Head of caudate nucleus (tissue), 42 donors: ENCODE data around the gene MAP3K20.
"Not testable (repeated sequence)": the region's sequence is repeated elsewhere in the genome, so short reads cannot be mapped to it uniquely, and the experiment has no call there.

Source experiments
- DNase-seq, 42 donors: peaks; one replicate each; pipeline versions ENCODE4 v3.0.0 to v3.0.0-alpha.2; 2020 to 2021; ENCODE audit warnings: mixed read lengths in 7 of 42
- intact Hi-C: fragments of 100-400 bp; cut with DNase I; formaldehyde crosslinking; loops from one replicate; pipeline ENCODE4 v1.15.0; 2022

The MAP3K20 gene

DNA sequence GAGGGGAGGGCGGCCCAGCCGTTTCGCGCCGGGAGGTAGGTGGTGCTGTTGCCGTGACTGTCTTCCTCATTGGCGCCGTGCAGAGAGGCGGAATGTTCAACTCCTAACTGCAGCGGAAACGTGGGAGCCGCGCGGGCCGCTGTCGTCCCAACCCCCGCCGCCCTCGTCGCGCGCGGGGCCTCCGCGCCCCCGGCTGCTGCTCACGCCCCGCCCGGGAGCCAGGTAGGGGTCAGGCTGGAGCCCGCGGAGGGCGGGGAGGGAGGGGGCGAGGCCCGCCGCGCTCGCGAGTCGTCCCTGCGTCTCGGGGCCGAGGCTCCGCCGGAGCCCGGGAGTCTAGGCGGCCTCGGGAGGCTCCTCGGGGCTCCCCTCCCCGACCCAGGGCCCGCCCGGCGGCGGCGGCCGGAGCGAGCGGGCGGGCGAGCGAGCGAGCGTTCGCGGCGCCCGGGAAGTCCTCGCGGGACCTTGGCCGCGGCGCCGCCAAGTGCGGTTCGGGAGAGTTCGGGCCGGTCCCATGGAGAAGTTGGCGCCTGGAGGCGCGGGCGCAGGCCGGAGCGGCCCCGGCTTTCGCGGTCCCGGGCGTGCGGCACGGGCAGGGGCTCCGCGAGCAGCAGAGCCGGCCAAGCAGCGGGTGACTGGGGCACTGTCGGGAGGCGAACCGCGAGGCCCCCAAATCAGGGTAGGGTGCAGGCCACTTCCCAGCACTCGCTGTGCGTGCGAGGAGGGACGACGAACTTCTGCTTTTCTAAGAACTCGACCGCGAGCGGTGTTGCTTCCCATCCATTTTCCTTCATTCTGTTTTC lies at the start of gene MAP3K20:
Gene MAP3K20, plus strand, starts transcription at position 66 of the 800 bp plus-strand sequence. CDS start 15,186 bp downstream, outside the sequence.
- intact Hi-C loops = no loop called here
- peak; percentile 36 to 89 (median 68) for DNase-seq

DNA sequence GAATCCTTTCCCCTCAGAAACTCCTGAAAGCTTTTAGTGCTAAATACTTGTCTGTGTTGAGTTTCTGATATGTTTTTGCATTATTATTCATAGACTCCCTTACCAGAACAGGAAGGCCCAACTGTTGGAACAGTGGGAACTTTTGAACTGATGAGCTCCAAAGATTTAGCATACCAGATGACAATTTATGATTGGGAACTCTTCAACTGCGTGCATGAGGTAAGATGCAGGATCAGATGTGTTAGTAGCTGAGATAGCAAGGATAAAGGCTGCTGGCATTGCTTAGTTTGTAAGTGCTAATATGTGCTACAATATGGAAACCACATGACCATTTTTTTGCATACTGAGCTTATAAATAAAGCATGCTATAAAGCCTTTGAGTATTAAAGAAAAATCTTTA lies 49.2 kb upstream of the MAP3K20 start:
- DNase-seq = no peak
- intact Hi-C loops = loop anchor here (5.0 kb wide), 1 partner anchor 186 kb away; no protein-coding TSS in a partner anchor

- DNase-seq = peak; percentile 39 to 95 (median 86)
- intact Hi-C loops = loop anchor here (5.0 kb wide), 1 partner anchor 185 kb away; no protein-coding TSS in a partner anchor
These were observed 48.2 kb upstream of the MAP3K20 start for GRCh38 chr2:173027181-173028128.

GRCh38 chr2:173028141-173028540 lies 47.5 kb upstream of the MAP3K20 start:
- intact Hi-C loops = loop anchor here (5.0 kb wide), 1 partner anchor 184 kb away; no protein-coding TSS in a partner anchor
- no peak for DNase-seq

- DNase-seq = no peak
- intact Hi-C loops = loop anchor here (5.0 kb wide), 1 partner anchor 184 kb away; no protein-coding TSS in a partner anchor
These were observed 47.0 kb upstream of the MAP3K20 start for GRCh38 chr2:173028671-173029070.

DNA sequence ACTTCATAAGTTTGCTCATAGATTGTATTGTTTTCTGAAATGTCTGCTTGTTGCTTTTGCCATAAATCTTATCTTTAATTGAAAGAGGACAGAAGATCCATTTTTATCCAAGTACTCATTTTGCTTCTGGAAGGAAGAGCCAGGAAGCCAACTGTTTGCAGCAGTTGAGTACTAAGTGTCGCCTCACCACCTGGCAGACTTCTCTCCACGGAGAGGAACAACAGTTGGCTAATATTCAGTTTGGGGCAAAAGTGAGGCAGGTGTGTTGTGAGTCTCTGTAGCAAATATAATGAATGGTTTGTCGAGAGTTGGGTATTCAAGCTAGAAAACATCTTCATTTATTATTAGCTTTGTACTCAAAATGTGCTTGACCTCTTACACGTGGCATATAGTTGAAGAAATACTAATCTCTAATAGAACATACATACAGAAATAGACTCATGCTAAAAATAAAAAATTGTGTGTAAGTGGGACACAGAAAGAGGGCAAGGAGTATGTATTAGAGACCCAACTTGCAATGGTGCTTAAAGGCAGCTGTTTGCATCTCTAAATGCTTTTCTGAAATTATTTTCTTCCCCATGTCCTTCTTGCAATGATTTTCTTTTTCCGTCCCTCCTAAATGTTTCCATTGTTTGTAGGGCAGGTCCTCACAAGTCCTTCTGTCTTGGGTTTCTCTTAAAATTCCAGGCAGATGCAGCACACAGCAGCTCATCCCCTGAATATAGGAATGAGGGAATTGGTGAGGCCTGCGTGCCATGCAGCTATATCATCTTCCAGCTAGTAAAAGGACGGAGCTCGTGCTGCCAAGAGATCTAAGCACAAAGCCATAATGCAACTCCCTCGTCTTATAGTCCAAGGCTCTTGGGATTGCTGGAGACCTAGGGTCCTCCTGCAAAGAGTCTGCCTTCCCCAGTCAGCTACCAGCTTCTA lies 44.8 kb upstream of the MAP3K20 start:
- intact Hi-C loops = no loop called here
- no peak for DNase-seq

DNA sequence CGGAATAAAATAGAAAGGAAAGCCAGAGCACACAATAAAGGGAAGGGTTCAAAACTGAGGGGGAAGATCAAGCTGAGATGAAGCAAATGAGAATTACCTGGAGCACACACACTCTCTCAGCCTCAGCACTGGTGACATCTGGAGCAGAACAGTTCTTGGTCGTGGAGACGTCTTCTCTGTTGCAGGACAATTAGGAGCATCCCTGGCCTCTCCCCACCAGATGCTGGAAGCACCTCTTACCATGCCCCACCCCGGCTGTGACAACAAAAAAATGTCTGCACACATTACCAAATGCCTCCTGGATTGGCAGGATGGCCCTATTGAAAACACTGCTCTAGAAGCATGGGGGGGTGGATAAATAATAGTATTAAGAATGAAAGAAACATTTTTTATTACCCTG lies 43.6 kb upstream of the MAP3K20 start:
- intact Hi-C loops = no loop called here
- DNase-seq = no peak

- DNase-seq = no peak
- intact Hi-C loops = no loop called here
These were observed 42.6 kb upstream of the MAP3K20 start for GRCh38 chr2:173033084-173033483.

- intact Hi-C loops = no loop called here
- no peak for DNase-seq
These were observed 41.5 kb upstream of the MAP3K20 start for GRCh38 chr2:173034143-173034542.

GRCh38 chr2:173037245-173038120 lies 38.2 kb upstream of the MAP3K20 start:
- peak in 1 of 42 donors; percentile 12 for DNase-seq
- intact Hi-C loops = no loop called here

DNA sequence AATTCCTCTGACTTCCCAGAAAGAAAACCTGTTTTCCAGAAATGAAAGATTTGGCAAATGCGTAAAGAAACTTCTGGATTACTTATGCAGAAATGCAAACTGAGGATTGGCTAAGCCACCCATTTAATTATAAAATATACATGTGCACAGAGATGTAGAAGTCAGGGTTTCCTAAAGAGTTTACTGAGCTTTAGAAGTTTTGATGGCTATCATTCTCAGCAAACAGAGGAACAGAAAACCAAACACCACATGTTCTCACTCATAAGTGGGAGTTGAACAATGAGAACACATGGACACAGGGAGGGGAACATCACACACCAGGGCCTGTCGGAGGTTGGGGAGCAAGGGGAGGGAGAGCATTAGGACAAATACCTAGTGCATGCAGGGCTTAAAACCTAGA lies 37.4 kb upstream of the MAP3K20 start:
- intact Hi-C loops, DNase-seq: not testable (repeated sequence)

GRCh38 chr2:173040729-173041128 lies 34.9 kb upstream of the MAP3K20 start:
- intact Hi-C loops = no loop called here
- no peak for DNase-seq

GRCh38 chr2:173043476-173043875 lies 32.2 kb upstream of the MAP3K20 start:
- DNase-seq = peak in 35 of 42 donors; percentile 4 to 59 (median 28)
- intact Hi-C loops = no loop called here

DNA sequence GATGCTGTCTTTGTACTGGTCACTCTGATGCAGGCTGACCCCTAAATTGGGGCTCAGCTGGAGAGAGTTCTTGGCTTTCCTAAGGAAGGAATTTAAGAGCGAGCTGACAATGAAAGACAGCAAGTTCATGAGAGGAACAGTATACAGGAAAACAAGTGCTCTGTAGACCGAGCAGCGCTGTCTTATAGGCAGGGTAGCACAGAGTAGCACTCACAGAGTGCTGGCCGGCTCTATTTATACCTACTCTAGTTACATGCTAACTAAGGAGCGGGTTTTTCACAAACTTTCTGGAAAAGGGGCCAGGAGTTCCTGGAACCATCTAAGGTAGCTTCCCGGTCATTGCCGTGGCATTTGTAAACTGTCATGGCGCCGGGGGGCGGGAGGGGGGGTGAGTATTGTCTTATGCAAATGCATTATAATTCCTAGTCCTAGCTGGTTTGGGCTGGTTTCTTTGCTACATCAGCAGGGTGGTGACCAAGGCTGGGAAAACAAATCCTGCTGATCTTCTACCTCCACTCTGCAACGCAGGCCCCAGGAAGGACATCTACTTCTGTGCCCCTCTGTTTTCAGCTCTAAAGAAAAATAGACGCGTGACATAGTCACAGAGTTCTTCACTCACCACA lies 31.6 kb upstream of the MAP3K20 start:
- intact Hi-C loops = no loop called here
- no peak for DNase-seq

DNA sequence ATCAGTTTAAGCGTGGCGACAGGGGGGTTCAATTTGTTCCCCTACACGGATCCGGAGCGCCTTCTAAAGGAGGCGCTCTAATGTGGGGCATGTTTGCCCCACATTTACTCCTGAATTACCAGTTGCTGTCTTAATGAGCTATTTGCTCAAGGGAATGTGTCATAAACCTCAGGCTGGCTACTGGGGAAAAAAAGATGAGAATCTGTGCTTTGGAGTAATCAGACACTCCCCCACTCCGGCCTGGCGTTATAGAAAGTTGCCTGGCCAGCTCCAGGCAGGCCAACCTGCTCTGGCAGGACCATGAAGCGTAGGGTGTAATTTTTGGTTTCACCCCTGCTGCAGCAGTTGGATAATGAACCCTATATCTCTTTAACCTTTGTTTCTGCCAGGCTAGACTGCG lies 31.0 kb upstream of the MAP3K20 start:
- intact Hi-C loops = no loop called here
- no peak for DNase-seq

DNA sequence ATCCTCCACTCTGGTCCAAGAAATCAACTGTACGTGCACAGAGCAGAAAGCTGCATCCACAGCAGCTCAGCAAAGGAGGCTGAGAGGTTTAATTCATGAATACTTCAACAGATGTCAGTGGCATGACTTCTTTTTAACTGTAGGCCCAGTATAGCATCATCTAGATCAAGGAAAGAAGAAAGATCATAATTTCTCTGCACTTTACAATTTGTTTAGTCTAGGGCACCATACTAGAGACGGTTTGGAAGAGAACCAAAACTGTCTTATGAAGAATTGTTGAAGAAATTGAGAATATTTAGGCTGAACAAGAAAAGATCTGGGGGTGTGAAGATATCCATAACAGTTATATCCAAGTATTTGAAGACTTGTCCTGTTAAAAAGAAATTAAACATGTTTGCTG lies 30.5 kb upstream of the MAP3K20 start:
- no peak for DNase-seq
- intact Hi-C loops = no loop called here

DNA sequence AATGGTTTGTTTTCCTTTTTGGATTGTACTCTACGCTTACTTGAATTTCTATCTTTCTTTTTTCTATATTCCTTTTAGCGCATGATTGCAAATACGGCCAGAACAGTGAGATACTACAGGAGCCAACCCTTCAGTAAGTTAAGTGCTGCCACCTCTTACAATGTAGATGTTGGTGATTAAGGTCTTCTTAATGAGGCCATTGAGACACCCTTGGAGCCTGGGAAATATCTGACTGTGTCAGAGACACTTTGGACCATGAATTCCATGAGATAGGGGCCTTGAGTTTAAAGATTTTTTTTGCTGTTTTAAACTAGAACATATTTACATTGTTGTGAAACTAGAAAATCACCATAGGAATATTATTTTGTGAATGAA lies 27.1 kb upstream of the MAP3K20 start:
- DNase-seq = no peak
- intact Hi-C loops = no loop called here
